Lower leg skin (tissue), 3 donors: ENCODE results near the gene SLC8A1.

Experiments used
- CTCF ChIP-seq, 3 donors: fragments of 450-650 bp; IDR thresholded peaks; one replicate each; pipeline ENCODE4 v1.5.1; 2016; ENCODE audit warnings: antibody characterized with exemption in 3 of 3, mild to moderate bottlenecking in 3 of 3, moderate library complexity in 2 of 3
- POLR2A ChIP-seq, 2 donors: fragments of 450-650 bp; IDR thresholded peaks; one replicate each; pipeline ENCODE4 v1.6.1; 2016 to 2017; ENCODE audit warnings: antibody characterized with exemption in 2 of 2, mild to moderate bottlenecking in 1 of 2, moderate library complexity in 1 of 2

DNA sequence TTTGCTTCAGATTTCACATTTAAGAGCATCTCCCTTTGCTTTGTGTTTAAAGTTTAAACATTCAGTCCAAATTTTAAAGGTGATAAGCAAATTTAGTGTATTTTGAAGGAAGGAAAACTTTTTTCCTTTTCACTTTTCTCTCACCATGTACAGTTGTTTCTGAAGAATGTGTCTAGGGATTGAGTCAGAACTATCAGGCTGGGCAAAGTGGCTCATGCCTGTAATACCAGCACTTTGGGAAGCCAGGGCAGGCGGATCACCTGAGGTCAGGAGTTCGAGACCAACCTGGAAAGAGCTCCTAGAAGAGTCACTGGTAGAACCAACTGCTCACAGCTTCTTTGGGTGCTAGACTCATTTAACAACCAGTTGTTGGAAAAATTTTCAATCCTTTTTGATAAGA lies 345.8 kb downstream of the SLC8A1 start:
- TF ChIP-seq POLR2A (IDR thresholded peaks at IDR 0.05) = no peak
- no peak for TF ChIP-seq CTCF (IDR thresholded peaks at IDR 0.05)
